D721Med (cell line): ENCODE results near the gene TRIM33.
"Not testable (repeated sequence)": the region's sequence is repeated elsewhere in the genome, so short reads cannot be mapped to it uniquely, and the experiment has no call there.

Experiments used
- DNase-seq: peaks from one replicate; pipeline ENCODE4 v3.0.0; 2011; ENCODE audit warnings: low spot score; ENCODE audit not compliant: insufficient read length
- FAIRE-seq: peaks from 2 replicates; lab custom pipeline; 2011; peaks lifted over from hg19 to GRCh38; lab: Jason Lieb, UNC
- TF ChIP-seq, protein P1 (sequence below): IDR thresholded peaks from 2 replicates; pipeline ENCODE4 v1.5.1; 2012; ENCODE audit warnings: mild to moderate bottlenecking, control low read depth; ENCODE audit not compliant: insufficient read depth; ENCODE audit errors: missing control alignments

TRIM33 gene

DNA sequence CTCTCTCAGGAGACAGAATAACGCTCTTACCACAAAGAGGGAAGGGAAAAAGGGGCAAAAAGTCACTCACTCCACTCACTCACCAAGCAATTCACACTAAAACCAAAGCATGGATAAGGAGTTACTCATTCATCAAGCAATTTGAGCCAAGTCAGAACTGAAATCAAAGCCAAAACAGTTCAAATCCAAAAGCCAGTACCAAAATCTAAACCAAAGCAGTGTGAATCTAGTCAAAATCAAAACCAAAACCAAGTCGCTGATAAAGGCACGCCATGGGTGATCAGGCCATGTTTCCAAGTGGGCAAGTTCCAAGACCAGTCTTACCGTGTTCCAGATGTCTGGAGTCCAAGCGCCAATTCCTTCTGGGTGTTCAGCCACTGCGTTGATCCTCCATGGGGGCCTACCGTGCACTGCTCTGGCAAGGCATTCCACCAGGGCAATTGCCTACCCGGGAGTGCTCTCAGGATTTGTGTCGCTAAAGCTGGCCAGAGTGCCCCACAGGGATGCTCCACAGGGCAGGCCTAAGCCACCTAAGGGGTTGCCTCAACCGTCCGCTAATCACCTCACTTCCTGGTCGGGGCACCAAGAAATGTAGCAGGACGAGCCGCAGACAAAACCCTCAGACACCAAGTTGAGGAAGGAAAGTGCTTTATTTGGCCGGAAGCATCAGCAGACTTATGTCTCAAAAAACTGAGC lies 142.3 kb downstream of the TRIM33 start:
- FAIRE-seq: no peak
- DNase-seq: no peak
- TF ChIP-seq, protein P1, sequence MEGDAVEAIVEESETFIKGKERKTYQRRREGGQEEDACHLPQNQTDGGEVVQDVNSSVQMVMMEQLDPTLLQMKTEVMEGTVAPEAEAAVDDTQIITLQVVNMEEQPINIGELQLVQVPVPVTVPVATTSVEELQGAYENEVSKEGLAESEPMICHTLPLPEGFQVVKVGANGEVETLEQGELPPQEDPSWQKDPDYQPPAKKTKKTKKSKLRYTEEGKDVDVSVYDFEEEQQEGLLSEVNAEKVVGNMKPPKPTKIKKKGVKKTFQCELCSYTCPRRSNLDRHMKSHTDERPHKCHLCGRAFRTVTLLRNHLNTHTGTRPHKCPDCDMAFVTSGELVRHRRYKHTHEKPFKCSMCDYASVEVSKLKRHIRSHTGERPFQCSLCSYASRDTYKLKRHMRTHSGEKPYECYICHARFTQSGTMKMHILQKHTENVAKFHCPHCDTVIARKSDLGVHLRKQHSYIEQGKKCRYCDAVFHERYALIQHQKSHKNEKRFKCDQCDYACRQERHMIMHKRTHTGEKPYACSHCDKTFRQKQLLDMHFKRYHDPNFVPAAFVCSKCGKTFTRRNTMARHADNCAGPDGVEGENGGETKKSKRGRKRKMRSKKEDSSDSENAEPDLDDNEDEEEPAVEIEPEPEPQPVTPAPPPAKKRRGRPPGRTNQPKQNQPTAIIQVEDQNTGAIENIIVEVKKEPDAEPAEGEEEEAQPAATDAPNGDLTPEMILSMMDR: no peak

DNA sequence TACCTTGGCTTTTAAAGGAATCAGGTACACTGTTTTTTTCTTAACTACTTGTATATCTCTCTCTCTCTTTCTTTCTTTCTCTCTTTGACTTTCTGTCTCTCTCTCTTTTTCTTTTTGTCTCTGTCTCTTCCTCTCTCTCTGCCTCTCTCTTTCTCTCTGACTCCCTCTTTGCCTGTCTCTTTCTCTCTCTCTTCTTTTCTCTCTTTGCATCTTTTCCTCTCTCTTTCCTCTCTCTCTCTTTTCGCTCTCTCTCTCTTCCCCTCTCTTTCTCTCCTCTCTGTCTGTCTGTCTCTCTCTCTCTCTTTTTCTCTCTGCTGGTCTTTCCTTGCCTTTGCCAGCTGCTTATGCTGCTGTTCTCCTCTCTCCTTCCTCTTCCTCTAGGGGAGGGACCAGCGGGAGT lies 143.2 kb downstream of the TRIM33 start:
- FAIRE-seq: no peak
- TF ChIP-seq, protein P1: no peak
- no peak for DNase-seq

DNA sequence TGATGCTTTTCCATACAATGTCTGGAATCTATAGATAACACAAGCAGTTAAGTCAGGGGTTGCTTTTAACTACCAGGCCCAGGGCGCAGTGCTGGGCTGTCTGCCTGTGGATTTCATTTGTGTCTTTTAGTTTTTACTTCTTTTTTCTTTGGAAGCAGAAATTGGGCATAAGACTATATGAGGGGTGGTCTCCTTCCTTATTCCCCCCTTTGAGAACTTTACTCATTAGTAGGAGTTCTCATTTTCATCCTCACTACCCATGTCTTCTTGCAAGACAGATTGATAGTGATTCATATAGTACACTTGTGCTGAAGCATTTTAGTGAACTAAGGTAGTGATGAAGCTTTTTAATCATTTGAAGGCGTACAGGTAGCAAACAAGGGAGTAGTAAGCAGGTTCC lies 147.8 kb downstream of the TRIM33 start:
- not testable (repeated sequence) for DNase-seq, FAIRE-seq

DNA sequence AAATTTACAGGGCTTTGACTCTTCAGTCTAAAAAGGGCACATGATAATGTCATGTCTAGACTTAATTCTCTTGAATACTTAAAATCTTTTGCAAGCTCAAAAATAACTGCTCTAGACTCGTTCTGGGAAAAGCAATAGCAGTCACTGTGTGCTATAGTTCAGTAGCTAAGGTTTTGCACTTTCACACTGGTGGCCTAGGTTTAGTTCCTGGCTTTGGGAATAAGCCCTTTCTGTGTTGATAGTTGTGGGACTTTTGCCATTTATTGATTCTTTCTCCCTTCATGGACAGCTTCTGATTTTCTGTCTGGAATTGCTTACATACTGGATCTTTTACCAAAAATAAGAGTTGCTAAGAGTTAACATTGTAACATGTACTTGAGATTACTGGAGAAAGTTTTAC lies 151.2 kb downstream of the TRIM33 start:
- FAIRE-seq (no peak), DNase-seq (no peak)
- TF ChIP-seq, protein P1: no peak

DNA sequence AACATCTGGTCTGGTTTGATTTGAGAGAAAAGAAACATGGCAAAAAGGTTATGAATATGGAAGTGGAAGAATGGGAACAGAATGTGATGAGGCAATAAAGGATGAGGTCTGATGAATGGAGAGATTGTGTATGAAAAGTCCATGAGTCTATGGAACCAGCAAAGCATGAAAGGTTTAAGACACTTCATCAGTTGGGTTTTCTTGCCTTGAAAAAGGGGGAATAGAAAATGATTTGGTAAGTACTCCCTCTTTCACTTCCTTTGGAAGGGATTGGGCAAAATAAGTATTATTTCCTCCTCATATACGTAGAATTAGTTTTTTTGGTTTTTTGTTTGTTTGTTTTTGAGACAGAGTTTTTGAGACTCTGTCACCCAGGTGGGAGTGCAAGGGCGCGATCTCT lies 155.8 kb downstream of the TRIM33 start:
- TF ChIP-seq, protein P1: no peak
- FAIRE-seq (no peak), DNase-seq (no peak)

DNA sequence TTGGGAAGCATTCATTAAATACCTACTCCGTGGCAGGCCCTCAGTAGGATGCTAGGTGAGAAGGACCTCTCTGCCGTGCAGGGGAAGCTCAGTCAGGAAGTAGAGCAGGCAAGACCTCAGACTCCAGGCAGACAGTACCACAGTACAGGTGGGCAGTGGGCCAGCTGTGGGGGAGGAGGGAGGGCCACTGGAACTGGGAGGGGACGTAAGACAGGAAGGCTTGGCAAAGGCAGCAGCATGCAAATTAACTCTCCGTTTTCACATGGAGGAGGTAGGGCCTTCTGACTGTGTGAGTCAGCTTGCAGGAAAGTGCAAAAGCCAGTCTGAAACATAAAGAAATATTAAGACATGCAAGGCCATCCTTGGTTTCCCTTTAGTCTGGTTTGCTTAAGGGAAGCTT lies 157.7 kb downstream of the TRIM33 start:
- TF ChIP-seq, protein P1: no peak
- DNase-seq (no peak), FAIRE-seq (no peak)

DNA sequence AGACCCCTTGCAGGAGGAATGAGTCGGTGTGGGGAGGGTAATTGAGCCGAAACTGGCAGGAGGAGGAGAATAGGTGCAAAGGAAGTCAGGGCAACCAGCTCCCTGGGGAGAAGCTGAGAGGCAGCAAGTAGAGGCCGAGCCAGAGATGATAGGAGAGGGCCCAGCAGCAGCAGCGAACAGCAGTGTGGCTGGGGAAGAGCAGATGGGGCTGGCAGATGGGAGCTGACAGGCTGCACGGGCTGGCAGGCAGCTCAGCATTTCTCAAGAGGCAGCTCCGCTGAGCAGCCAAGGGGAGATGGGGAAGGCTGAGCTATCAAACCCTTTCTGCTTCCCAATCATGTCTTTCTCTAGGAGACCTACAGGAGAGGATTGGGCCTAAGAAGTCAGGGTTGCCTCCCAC lies 158.2 kb downstream of the TRIM33 start:
- FAIRE-seq (peak; percentile 64), DNase-seq (peak; percentile 83)
- TF ChIP-seq, protein P1: no peak
